Measurements from ENCODE around the gene PAIP1.

GRCh38 chr5:43530648-43531047, 26.2 kb downstream of the PAIP1 start:
- TF ChIP-seq POLR2A (IDR thresholded peaks at IDR 0.05; ENCODE audit: low read length) (no peak), GATA1 (IDR thresholded peaks at IDR 0.05; ENCODE audit: low read depth, low read length) (no peak)
